Lower lobe of right lung (tissue), 2 donors: ENCODE measurements around the gene TMIE. TPM values are rescaled to one million over a fixed set of nuclear protein-coding genes. Genes with fewer than 3 reads are reported as not detected.

Source experiments
- ATAC-seq, 2 donors: fragments of 200-7000 bp; cut with Tn5 transposase; one replicate each; pipeline ENCODE4 v1.9.1; 2020 to 2022; ENCODE audit warnings: mild to moderate bottlenecking in 2 of 2, moderate library complexity in 2 of 2
- DNase-seq: peaks from one replicate; pipeline ENCODE4 v3.0.0-alpha.2; 2020
- H3K27ac ChIP-seq: fragments of 200-600 bp; one replicate; pipeline ENCODE4 v1.8.0; 2022
- H3K27me3 ChIP-seq: fragments of 200-600 bp; one replicate; pipeline ENCODE4 v1.8.0; 2022; ENCODE audit warnings: low read depth
- H3K36me3 ChIP-seq: fragments of 200-600 bp; one replicate; pipeline ENCODE4 v1.8.0; 2022; ENCODE audit warnings: mild to moderate bottlenecking
- H3K4me1 ChIP-seq: fragments of 200-600 bp; one replicate; pipeline ENCODE4 v1.8.0; 2022
- H3K4me3 ChIP-seq: fragments of 200-600 bp; one replicate; pipeline ENCODE4 v1.8.0; 2022; ENCODE audit warnings: mild to moderate bottlenecking
- H3K9me3 ChIP-seq: fragments of 200-600 bp; one replicate; pipeline ENCODE4 v1.8.0; 2022
- intact Hi-C: fragments of 100-400 bp; cut with DNase I; formaldehyde crosslinking; loops from one replicate; pipeline ENCODE4 v1.11.0; 2022
- total RNA-seq: library from RNA; stranded (reverse); fragmentation: NEBNext Ultra II Directional; extraction: Animal tissue kit (Norgen Biotek cat#: 25700); gene quantifications from one replicate; pipeline ENCODE4 v1.2.1, GENCODE V29; 2021
- TF ChIP-seq, protein P1 (sequence below): fragments of 200-600 bp; IDR thresholded peaks from one replicate; pipeline ENCODE4 v1.8.0; 2022; ENCODE audit warnings: antibody characterized with exemption, mild to moderate bottlenecking
- donor health status: DM: no; HTN: yes; CAD: no; lungs with severe emphysema.

Gene TMIE
- total RNA-seq, 1 donor from 2014 or later, result 1.0 TPM

- DNase-seq (no peak), ATAC-seq (no peak)
- no peaks in the 10 kb centered on the region for H3K4me1 ChIP-seq
- H3K27me3 ChIP-seq, result peaks cover 11% of the 10 kb centered on the region
- H3K36me3 ChIP-seq, result no peaks in the 10 kb centered on the region
- no peak overlapping the region for H3K27ac ChIP-seq
- intact Hi-C loops, result no loop called here
- H3K4me3 ChIP-seq, result no peak overlapping the region
- no peaks in the 10 kb centered on the region for H3K9me3 ChIP-seq
- TF ChIP-seq, protein P1, sequence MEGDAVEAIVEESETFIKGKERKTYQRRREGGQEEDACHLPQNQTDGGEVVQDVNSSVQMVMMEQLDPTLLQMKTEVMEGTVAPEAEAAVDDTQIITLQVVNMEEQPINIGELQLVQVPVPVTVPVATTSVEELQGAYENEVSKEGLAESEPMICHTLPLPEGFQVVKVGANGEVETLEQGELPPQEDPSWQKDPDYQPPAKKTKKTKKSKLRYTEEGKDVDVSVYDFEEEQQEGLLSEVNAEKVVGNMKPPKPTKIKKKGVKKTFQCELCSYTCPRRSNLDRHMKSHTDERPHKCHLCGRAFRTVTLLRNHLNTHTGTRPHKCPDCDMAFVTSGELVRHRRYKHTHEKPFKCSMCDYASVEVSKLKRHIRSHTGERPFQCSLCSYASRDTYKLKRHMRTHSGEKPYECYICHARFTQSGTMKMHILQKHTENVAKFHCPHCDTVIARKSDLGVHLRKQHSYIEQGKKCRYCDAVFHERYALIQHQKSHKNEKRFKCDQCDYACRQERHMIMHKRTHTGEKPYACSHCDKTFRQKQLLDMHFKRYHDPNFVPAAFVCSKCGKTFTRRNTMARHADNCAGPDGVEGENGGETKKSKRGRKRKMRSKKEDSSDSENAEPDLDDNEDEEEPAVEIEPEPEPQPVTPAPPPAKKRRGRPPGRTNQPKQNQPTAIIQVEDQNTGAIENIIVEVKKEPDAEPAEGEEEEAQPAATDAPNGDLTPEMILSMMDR, result no peak
These were observed 29.6 kb downstream of the TMIE start for GRCh38 chr3:46730819-46731218.

- no peaks in the 10 kb centered on the region for H3K4me1 ChIP-seq
- no peaks in the 10 kb centered on the region for H3K36me3 ChIP-seq
- no peak overlapping the region for H3K4me3 ChIP-seq
- H3K27ac ChIP-seq, result no peak overlapping the region
- DNase-seq (no peak), ATAC-seq (no peak)
- TF ChIP-seq, protein P1, result no peak
- H3K27me3 ChIP-seq, result peaks cover 11% of the 10 kb centered on the region
- H3K9me3 ChIP-seq, result no peaks in the 10 kb centered on the region
- intact Hi-C loops, result no loop called here
These were observed 30.6 kb downstream of the TMIE start for GRCh38 chr3:46731795-46732194.

DNA sequence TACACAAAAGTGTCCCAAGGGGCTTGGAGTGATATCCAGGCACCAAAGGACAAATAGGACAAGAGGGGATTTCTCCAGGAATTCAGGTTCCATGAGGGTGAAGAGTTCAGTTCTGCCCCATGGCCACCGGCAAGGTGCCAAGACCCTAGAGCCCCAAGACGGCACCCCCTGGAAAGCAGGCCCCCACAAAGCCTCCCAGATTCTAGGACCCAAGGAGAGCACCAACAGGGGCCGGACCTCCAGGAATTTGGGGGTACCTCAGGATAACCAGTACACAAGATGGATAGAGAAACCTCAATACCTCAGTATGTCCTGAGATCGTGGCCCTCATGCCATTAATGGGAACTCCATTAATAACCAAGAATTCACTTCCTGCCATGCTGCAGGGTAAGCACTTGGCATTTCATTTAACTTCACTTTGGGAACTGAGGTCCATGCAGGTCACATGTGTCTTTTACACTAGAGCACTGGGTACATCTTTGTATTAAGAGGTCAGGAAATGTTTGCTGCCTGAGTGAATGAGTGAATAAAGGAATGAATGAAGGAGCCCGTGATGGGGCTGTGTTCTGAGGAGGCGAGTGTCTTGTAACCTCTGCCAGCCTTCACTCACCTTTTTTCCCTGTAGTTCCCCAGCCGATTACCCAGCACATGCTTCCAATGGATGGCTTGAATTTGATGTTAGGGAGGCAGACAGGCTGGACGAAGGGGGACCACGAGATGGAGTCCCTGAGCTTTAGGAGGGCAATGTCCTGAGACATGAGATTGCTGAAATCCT, 32.0 kb downstream of the TMIE start:
- ATAC-seq (no peak), DNase-seq (no peak)
- H3K9me3 ChIP-seq, result no peaks in the 10 kb centered on the region
- no peak overlapping the region for H3K4me3 ChIP-seq
- TF ChIP-seq, protein P1, result no peak
- peaks cover 5% of the 10 kb centered on the region for H3K27me3 ChIP-seq
- no peaks in the 10 kb centered on the region for H3K4me1 ChIP-seq
- no peaks in the 10 kb centered on the region for H3K36me3 ChIP-seq
- H3K27ac ChIP-seq, result no peak overlapping the region
- intact Hi-C loops, result no loop called here

DNA sequence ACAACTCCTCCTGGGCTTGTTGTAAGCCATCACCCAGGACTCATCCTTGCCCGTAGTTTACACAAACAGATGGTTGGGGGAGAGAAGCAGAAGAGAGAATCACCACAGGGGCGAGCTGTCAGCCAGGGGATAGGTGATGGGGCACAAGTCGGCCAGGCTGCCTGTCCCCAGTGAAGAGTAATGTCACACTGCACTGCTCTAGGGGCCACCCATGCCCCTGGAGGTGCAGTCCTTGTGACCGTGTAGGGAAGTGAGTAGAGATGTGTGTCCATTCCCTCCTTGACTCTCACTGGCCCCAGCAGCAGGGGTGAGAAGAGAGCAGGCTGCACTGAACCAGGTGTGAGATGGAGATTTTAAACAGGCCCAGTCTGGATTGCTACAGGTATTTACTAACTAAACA, 33.6 kb downstream of the TMIE start:
- ATAC-seq (no peak), DNase-seq (no peak)
- Histone ChIP-seq H3K4me3 (no peak overlapping the region), H3K9me3 (no peaks in the 10 kb centered on the region), H3K27ac (no peak overlapping the region), H3K27me3 (peaks cover 5% of the 10 kb centered on the region), H3K4me1 (no peaks in the 10 kb centered on the region), H3K36me3 (no peaks in the 10 kb centered on the region)
- intact Hi-C loops, result no loop called here
- TF ChIP-seq, protein P1, result no peak

DNA sequence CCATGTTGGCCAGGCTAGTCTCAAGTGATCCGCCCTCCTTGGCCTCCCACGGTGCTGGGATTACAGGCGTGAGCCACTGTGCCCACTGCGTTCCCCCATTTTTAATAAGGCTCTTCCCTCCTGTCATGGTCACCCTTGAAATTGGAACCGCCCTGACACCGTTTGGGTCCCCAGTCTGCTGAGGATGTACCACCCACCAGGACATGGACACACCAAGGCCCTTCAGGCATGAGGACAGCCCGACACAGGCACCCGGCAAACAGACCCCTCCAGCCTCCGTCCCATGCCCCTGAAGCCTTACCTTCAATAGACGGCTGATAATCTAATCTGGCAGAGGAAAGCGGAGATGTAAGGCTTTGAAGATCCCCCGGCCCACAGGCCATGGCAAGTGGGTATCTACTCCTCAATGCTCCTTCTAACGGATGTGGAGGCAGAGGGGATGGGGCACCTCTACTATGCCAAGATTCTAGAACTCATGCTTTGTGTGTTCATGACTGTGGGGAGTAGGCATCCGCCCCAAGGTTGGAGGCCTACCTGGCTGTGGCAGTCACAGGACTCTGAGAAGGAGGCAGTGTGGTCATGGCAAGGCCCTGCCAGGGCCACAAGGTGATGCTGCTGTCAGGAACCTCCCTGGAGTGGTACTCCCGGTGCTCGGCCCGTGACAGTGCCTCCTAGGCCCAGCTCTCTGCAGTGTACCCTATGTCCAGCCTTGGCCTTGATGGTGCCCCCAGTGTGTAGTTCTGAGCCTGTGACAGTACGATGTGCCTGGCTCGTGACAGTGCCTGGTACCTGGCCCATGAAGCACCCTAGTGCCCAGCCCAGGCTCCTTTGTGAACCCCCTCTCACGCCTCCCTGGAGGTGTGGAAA, 35.0 kb downstream of the TMIE start:
- ATAC-seq (peak in 1 of 2 donors; percentile 25), DNase-seq (no peak)
- H3K4me3 ChIP-seq, result no peak overlapping the region
- H3K27me3 ChIP-seq, result peaks cover 5% of the 10 kb centered on the region
- no peaks in the 10 kb centered on the region for H3K4me1 ChIP-seq
- intact Hi-C loops, result no loop called here
- H3K9me3 ChIP-seq, result no peaks in the 10 kb centered on the region
- no peak overlapping the region for H3K27ac ChIP-seq
- H3K36me3 ChIP-seq, result no peaks in the 10 kb centered on the region
- TF ChIP-seq, protein P1, result no peak
